ENCODE data around the gene SEMA5A.

- TF ChIP-seq CTCF (IDR thresholded peaks at IDR 0.05) (no peak), POLR2A (IDR thresholded peaks at IDR 0.05) (no peak)
Observed at GRCh38 chr5:9468060-9468388, 77.9 kb downstream of the SEMA5A start.

Measured in lower leg skin (tissue), 3 donors.